Measurements from ENCODE around the gene PLEKHA1. TPM values are rescaled to one million over a fixed set of nuclear protein-coding genes. Genes with fewer than 3 reads are reported as not detected.

The PLEKHA1 gene
- total RNA-seq, 1 donor from 2014 or later: 27.9 TPM

DNA sequence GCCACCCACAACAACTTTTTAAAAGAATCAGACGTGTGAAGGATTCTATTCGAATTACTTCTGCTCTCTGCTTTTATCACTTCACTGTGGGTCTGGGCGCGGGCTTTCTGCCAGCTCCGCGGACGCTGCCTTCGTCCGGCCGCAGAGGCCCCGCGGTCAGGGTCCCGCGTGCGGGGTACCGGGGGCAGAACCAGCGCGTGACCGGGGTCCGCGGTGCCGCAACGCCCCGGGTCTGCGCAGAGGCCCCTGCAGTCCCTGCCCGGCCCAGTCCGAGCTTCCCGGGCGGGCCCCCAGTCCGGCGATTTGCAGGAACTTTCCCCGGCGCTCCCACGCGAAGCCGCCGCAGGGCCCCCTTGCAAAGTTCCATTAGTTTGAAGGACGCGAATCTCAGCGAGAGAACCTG, 86.4 kb downstream of the PLEKHA1 start:
- peak; percentile 82 for DNase-seq (ENCODE audit: low spot score)

DNA sequence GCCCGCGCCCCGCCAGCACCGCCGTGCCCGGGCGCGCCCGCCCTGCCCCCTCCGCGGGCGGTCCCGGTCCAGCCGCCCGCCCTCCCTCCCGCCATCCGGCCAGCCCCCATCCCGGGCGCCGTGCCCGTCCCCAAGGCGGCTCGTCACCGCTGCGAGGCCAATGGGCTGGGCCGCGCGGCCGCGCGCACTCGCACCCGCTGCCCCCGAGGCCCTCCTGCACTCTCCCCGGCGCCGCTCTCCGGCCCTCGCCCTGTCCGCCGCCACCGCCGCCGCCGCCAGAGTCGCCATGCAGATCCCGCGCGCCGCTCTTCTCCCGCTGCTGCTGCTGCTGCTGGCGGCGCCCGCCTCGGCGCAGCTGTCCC, 86.8 kb downstream of the PLEKHA1 start, which contains the start of gene HTRA1:
HTRA1 (plus strand) TSS at position 187 of the 362 bp plus-strand sequence; CDS start at position 287, 100 bp downstream.
- peak; percentile 92 for DNase-seq (ENCODE audit: low spot score)

DNA sequence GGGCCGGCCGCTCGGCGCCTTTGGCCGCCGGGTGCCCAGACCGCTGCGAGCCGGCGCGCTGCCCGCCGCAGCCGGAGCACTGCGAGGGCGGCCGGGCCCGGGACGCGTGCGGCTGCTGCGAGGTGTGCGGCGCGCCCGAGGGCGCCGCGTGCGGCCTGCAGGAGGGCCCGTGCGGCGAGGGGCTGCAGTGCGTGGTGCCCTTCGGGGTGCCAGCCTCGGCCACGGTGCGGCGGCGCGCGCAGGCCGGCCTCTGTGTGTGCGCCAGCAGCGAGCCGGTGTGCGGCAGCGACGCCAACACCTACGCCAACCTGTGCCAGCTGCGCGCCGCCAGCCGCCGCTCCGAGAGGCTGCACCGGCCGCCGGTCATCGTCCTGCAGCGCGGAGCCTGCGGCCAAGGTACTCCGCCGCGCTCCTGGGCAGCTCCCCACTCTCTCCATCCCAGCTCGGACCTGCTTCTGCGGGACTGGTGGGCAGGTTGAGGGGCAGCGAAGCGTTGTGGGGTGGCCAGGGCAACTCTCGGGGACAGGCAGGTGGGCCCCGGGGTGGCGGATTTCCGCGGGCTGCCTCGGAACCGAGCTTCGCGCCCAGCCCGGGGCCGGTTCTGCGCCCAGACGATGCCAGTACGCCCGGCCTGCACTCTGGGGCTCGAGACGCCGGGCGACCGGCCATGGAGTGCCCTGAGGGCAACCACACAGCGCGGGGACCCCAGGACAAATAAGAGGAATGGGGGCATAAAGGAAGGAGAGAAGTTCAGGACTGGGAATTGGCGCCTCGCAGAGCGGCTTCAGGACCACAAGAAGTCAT, 87.4 kb downstream of the PLEKHA1 start:
- peak; percentile 89 for DNase-seq (ENCODE audit: low spot score)

DNA sequence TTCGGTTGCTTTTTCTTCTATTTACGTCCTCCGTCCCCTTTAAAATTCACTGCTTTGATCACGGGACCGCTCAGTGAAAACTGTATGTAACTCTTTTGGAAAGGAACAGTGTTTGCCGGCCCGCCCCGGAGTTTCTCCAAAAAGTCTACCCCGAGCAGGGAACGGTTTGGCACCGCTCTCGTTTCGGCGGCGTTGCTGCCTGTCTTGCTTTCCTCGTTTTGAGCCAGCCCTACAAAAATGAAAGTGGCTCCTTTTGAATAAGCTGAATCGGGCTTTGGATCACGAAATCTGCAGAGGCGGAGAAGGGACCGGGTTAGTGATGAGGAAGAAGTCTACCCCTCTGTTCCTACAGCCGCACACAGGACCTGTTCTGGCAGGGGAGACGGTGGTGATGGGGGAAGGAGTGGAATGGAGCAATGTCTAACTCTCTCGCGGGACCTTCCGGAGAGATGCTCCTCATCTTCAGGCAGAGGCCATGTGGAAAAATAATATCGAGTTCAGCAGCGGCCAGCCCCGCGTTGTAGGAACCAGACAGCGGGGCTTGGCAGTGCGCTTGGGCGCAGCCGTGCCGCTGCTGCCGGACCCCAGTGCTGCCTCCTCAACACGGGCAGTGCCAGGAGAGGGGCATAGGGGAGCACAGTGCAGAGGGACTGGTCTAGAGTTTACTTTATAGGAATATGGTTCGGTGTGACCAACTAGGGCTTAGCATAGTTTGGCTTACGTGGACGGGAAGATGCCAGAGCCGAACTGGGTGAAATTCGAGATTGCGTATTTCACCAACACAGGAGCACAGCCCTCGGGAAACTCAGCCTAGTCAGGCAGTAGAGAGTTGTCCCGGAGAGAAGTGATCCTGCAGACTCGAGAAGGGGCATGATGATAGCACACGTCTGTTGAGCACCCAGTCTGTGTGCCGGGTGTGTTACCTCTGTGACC, 88.3 kb downstream of the PLEKHA1 start:
- DNase-seq (ENCODE audit: low spot score): peak; percentile 91

DNA sequence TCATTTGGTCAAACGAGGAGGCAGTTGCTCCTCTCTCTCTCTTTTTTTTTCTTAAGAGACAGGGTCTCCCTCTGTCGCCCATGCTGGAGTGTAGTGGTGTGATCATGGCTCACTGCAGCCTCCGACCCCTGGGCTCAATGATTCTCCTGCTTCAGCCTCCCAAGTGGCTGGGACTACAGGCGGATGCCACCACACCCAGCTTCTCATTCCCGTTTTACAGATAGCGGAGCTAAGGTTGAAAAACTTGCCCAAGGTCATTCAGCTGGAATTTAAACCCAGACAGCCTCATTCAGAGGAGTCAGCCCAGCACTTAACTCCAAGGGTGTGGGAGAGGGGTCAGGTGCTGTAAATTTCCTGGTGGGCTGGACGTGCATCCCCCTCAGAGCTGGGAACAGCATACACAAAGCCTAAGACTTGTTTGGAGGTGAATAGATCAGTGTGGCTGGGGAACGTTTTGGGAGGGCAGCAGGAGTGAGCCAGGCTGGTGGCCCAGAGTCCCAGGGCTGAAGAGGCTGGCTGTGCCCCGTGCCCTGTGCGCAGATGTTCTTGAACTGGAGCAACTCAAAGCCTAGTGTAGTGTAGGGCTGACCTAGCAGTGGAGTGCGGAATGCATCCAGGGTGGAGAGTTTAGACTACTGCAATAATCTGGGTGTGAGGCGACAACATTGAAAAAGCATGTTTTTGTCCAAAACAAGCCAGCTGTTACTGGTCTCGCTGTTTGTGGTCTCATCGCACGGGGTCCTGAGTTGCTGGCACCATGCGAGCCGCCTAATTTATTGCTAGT, 89.2 kb downstream of the PLEKHA1 start:
- peak; percentile 67 for DNase-seq (ENCODE audit: low spot score)

DNA sequence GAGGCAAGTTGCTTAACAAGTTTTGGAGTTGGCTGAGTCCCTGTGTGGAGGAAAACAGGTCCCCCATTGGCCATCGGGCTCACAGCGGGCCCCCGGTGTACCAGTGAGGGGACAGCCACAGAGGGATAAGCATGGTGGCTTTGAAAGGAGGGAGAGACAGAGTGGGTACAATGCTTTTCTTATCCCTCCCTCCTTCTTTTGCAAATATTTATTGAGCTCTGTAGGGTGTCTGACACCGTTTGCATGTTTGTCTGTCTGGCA, 89.7 kb downstream of the PLEKHA1 start:
- peak; percentile 69 for DNase-seq (ENCODE audit: low spot score)

DNA sequence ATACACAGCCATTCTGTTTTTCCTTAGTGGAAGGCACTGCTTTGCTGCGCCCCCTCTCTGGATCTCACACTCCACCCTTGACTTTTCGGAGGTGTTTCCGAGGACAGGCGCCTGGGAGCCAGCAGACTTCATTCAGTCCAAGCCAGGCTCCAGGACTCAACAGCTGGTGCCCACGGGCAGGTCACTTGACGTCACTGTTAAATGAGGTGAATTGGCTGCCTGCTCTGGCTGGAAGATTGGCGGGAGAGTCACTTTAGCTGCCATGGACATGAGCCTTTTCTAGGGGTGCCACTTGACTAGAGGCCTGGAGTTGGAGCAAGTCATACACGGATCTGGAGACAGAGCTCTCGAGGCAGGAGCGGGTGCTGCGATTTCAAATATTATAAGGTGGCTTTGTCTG, 90.1 kb downstream of the PLEKHA1 start:
- peak; percentile 35 for DNase-seq (ENCODE audit: low spot score)

DNA sequence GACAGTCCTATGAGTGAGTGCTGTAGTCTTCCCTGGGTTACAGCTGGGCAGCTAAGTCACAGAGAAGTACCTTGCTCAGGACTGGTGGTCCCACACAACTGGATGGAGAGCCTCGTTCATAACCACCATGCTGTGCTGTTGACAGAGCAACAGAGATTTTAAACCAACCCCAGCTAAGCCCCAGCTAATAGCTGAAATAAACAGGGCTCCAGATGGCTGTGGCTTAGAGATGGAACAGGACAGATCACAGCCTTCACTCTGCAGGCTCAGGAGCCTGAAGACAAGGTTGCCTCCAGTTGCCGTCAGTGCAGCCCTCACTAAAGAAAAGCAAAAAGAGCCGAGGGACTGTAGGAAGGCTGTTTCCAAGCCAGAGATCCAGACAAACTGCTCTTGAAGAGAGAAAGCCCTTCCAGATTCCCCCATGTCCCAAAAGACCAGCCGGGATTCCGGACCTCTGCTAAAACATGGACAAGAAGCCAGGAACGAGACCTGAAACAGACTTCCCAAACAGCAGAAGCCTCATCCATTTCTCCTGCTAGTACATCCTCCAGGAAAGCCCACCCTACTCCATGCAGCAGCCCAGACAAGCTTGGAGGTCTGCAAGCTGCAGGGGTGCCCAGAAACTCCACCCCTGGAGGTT, 91.0 kb downstream of the PLEKHA1 start:
- DNase-seq (ENCODE audit: low spot score): peak; percentile 49

DNA sequence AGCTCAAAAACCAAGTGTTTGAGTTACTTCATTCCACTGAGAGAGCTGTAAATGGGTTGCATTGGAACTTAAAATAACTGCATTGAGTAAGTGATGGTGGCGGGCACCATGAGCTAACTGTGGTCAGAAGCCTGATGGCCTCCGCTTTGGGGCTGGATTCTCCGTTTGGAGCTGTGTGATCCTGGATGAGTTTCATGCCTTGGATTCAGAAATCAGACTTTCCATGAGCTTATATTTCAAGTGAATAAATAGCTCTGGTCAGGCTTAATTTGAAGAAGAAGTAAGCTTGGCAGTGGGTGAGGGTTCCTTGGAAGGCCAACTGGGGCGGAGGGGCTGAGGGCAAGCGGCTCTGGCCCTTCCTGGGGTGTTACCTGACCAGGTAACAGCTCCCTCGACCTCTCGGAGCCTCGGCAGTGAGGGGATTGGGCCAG, 92.5 kb downstream of the PLEKHA1 start:
- DNase-seq (ENCODE audit: low spot score): peak; percentile 62

DNA sequence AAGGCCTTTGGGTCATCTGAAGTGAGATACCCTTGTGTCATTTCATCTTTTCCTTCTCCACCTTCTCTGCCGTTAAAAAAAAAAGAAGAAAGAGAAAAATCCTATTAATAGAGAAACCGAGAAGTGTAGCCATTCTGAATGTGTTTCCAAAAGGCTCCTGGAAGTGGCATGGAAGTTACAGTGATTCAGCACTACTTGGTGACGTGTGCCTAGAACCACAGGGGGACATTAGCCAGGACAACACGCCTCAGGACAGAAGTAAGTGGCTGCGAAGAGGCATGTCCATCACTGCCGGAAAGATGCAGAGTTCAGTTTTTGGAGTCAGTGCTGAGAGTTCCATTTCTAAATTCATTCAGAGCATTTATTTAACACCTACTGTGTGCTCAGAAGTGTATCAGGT, 93.2 kb downstream of the PLEKHA1 start:
- peak; percentile 12 for DNase-seq (ENCODE audit: low spot score)

DNA sequence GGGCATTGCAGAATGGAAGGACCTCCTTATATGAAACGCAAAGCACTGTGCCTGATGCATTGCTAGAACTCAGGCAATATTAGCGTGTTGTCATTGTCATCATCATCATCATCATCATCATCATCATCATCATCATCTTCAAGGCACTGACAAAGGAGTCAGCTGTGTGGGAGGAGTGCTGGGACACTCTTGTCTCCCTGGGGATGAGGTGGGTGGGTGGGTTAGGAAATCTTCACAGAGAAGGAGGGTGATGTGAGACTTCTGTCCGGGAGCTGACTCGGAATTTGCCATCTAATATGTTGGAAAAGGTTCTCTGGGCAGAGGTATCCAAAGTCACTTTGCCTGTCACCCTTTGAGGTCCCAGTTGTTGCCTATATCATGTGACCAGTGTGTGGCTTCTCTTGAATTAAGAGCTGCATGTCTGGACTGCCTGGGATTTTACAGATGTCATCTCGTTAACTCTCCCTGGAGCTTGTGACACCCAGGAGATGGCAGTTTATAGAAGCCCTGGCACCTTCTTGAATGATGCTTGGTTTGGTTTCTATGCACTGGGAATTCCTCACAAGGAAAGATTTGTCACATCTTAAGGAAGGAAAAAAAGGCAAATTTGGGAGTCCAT, 93.9 kb downstream of the PLEKHA1 start:
- no peak for DNase-seq (ENCODE audit: low spot score)

DNA sequence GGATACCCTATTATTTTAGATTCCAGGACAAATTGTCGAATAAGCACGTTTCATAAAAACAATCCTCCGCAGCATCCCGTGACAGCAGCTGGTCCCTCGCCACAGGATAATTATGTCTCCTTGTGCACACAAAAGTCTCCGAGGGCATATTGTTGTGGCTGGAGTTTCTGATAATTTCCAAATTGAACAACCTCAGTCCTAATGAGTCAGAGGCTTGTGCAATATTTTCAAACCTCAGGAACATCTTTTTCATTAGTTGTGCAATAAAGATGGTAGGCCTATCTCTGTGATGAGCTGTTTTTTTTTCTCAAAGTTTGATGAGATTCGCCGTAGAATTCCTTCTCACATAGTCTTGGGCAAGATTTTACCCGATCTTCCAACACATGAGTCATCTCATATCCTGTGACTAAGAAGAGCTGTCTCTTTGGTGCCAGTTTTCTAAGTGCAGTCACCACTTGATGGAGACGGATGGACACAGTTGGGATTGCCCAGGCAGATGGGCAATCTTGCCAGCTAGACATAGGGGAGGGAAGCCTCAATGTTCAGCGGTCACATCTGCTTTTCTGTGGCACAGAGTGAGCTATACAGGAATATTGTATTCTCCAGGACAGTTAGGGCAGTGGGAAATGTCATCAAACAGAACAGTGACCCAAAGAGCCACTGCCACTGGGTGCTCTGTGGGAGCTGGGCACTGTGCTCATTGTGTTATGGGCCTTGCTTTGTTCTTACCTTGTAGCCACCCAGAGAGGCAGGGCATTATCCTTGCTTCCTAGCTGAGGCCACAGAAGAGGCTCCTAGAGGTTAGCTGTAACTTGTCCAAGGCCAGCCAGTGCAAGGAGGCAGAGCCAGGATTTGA, 94.6 kb downstream of the PLEKHA1 start:
- DNase-seq (ENCODE audit: low spot score): peak; percentile 60

DNA sequence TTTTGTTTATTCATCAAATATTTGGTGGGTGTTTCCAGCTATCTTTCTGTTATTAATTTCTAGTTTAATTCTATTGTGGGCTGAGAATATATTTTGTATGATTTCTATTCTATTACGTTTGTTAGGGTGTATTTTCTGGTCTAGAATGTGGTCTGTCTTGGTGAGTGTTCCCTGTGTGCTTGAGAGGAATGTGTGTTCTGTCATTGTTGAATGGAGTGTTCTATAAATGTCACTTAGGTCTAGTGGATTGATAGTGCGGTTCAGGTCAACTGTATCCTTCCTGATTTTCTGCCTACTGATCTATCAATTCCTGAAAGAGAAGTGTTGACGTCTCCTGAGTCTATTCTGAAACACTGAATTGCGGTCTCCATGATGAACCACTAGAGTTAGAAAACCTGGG, 95.3 kb downstream of the PLEKHA1 start:
- no peak for DNase-seq (ENCODE audit: low spot score)

DNA sequence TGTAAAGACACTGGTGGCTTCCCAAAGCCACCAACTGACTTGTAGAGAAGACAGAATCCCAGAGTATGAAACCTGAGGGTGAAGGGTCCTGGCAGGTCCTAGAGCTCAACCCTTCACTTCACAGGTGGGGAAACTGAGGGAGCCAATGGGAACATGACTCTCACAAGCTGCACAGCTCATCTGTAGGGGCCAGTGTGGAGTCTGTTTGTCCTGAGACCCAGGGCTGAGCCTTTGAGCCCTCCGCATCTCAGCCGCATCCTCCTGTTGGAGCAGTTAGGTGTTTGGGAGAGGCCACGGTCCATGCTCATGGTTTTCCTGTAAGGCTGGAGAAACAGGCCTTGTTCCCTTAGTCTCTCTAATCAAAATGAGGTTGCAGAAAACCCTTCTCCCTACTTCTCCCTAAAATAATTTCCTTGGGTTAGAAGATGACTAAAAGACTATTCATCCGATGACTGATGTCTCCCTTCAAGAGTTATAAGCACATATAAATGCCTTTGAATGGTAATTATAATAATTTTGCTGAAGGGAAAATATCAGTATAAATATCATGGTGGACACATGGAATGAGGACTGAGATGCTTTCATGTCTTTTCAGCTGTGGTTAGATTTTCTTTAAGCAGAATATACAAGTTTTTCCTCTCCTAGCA, 97.1 kb downstream of the PLEKHA1 start:
- peak; percentile 64 for DNase-seq (ENCODE audit: low spot score)

DNA sequence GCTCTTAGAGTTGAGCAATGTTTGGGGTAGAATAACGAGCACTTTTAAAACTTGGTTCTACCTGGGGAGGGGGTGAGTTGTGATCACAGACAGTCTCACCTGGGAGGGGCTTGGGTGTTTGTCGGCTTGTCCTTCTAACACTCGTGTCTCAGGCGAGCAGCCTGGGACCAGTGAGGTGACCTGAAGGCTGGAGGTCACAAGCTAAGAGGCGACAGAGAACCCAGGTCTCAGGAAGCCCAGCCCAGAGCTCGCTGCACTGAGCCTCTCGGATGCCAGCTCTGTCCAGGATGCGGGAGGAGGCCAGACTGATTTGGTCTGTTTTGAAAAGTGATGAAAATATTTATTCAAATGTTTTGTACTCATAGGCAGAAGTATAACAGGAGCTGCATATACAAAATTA, 98.6 kb downstream of the PLEKHA1 start:
- DNase-seq (ENCODE audit: low spot score): peak; percentile 75

DNA sequence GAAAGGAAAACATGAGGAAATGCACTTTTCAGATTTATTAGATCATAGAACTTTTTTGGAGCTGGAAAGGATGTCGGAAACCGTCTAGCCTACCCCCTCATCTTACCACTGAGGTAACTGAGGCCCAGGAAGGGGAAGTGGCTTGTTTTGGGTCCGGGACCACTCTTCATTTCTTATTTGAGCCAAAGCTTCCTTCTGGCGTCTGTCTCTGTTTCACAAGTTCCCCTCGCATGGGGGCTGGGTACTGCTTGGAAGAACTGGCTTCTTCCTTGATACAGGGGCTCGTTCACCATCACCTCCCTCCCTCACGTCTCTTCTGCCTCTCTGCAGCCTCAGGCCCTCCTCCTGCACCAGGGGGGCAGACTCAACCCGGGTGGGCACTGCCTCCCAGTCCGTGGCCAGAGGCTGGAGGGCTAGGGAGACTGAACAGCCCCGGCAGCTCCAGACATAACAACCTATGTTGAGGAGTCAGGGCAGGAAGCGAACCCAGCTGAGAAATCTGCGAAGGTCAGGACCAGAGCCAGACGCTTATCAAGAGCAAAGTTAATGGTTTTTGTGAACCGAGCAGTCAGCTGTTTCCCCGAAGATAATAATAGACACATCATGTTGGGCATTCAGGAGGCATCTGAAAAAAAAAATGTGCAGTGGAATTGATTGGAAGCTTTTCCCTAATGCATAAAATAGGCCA, 99.8 kb downstream of the PLEKHA1 start:
- peak; percentile 71 for DNase-seq (ENCODE audit: low spot score)

DNA sequence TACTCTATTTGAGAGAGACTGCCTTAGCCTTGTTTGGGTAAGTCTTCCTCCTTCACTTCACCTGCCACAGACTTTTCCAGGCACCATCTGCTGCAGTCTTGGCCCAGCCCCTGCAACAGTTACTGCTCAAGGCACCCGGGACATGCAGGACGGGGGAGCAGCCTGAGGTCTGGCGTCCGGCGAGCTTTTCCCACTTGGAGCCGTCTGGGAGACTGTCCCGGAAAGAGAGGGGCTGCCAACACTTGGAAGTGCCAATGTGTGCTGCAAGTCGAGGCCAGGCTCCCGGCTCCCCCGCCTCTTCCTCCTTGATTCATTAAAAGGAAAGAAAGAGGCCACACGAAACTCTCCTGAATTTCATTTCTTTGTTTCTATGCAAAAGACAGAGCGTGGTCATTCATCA, 100.6 kb downstream of the PLEKHA1 start:
- DNase-seq (ENCODE audit: low spot score): peak; percentile 90

DNA sequence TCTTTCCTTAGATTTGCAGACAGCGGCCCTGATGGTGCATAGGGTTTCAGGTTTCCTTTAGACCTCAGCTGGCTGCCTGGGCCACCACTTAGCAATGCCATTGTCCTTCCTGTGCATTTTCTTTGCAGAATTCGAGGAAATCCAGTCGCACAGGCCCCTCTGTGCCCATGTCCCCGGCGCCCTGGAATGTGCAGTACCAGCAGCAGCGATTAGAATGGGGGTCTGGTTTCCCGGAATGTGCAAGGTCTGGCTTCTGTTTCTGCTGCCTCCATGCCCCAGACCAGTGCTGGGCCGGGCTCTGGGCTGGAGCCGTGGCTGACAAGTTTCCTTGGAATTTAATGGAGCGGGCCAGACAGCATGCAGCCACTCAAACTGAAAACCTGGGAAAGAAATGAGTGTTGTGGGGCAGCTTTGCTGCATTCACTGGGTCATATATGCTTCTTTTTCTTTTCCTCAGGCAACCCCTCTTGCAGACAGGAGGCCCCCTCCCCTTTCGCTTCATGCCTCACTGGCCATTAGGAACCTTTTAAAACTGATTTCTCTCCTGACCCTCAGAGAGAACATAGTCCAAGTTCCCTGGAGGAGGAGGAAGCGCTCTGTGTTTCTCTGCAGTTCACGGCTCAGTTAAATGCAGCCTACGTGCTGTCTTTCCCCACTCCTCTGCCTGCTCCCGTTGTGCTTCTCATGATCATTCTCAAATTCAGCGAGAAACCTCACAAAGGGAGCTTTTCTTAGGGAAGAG, 101.3 kb downstream of the PLEKHA1 start:
- peak; percentile 53 for DNase-seq (ENCODE audit: low spot score)
